Lung (tissue), 12 donors: ENCODE data around the gene TRA2A. TPM values are rescaled to one million over a fixed set of nuclear protein-coding genes. Genes with fewer than 3 reads are reported as not detected.
"Not testable (repeated sequence)": the region's sequence is repeated elsewhere in the genome, so short reads cannot be mapped to it uniquely, and the experiment has no call there.

ENCODE experiments used
- ATAC-seq: fragments of 200-7000 bp; cut with Tn5 transposase; one replicate; pipeline ENCODE4 v1.9.1; 2020; ENCODE audit warnings: moderate number of reproducible peaks; ENCODE audit not compliant: insufficient read depth, low FRiP score
- DNase-seq, 3 donors: peaks; one replicate each; pipeline ENCODE4 v3.0.0-alpha.2; 2013 to 2017
- H3K27ac ChIP-seq, 2 donors: one replicate each; pipeline ENCODE4 v1.5.1; 2013; ENCODE audit warnings: mild to moderate bottlenecking in 2 of 2, moderate library complexity in 2 of 2, control low read depth in 1 of 2, inconsistent platforms in 1 of 2, low read depth in 1 of 2, low read length in 1 of 2
- H3K27me3 ChIP-seq, 3 donors: one replicate each; pipeline ENCODE4 v1.5.1; 2013; ENCODE audit warnings: low read length in 2 of 3; ENCODE audit not compliant: control insufficient read depth in 3 of 3, insufficient read depth in 3 of 3
- H3K36me3 ChIP-seq, 4 donors: one replicate each; pipeline ENCODE4 v1.5.1; 2013; ENCODE audit warnings: low read length in 4 of 4, mild to moderate bottlenecking in 1 of 4, moderate library complexity in 1 of 4; ENCODE audit not compliant: control insufficient read depth in 4 of 4, insufficient read depth in 4 of 4
- H3K4me1 ChIP-seq, 5 donors: one replicate each; pipeline ENCODE4 v1.5.1; 2013; ENCODE audit warnings: low read length in 5 of 5, mild to moderate bottlenecking in 2 of 5, moderate library complexity in 1 of 5; ENCODE audit not compliant: control insufficient read depth in 5 of 5, insufficient read depth in 5 of 5
- H3K4me3 ChIP-seq: one replicate; pipeline ENCODE4 v1.5.1; 2013; ENCODE audit warnings: mild to moderate bottlenecking, control low read depth, moderate library complexity
- H3K9ac ChIP-seq, 2 donors: one replicate each; pipeline ENCODE4 v1.5.1; 2013; ENCODE audit warnings: low read length in 2 of 2, control low read depth in 1 of 2; ENCODE audit not compliant: insufficient read depth in 1 of 2
- H3K9me3 ChIP-seq, 4 donors: one replicate each; pipeline ENCODE4 v1.5.1; 2013; ENCODE audit warnings: low read length in 3 of 4, mild to moderate bottlenecking in 1 of 4, moderate library complexity in 1 of 4; ENCODE audit not compliant: control insufficient read depth in 4 of 4, insufficient read depth in 3 of 4
- CTCF ChIP-seq: IDR thresholded peaks from 2 replicates; pipeline ENCODE4 v1.5.1; 2012; ENCODE audit warnings: mild to moderate bottlenecking; ENCODE audit errors: control extremely low read depth, extremely low read depth
- WGBS, 2 donors: extraction: QIAGEN DNeasy Blood & Tissue Kit; methylation state at CpG; one replicate each; pipeline ENCODE4 v1.1.7; 2013; 5-methylcytosine and 5-hydroxymethylcytosine counted together
- polyA plus RNA-seq, 2 donors: library from polyadenylated mRNA; stranded (reverse); fragments of 200-250 nt; gene quantifications; one replicate each; pipeline ENCODE4 v1.2.1, GENCODE V29; 2013
- total RNA-seq, 2 donors: library from RNA; depleted of rRNA in 1 of 2; stranded (reverse); fragments of >200 nt in 1 of 2; gene quantifications; one replicate each; pipeline ENCODE4 v1.2.1, GENCODE V29; 2014 to 2021
- donor health status: control.
- donor health status: control.
- donor health status: Bipolar disorder and iron deficiency.
- donor health status: healthy.
- donor health status: DM: yes; HTN: yes; CAD: no.

The TRA2A gene
- total and polyA plus RNA-seq, 4 donors, result 46.3 to 99.0 (median 82.4) TPM

- H3K4me1 ChIP-seq, result peaks cover 0 to 33% (median 5%) of the 10 kb centered on the region in 5 donors
Observed at GRCh38 chr7:23523486-23524075, 8.2 kb downstream of the TRA2A start.

GRCh38 chr7:23520582-23520981 lies 11.2 kb downstream of the TRA2A start:
- Histone ChIP-seq H3K4me1 (peaks cover 0 to 10% (median 0%) of the 10 kb centered on the region in 5 donors), H3K4me3 (no peak overlapping the region), H3K27ac (no peak overlapping the region), H3K9ac (no peak overlapping the region), H3K9me3 (no peaks in the 10 kb centered on the region), H3K27me3 (no peaks in the 10 kb centered on the region), H3K36me3 (peaks cover 26 to 36% (median 30%) of the 10 kb centered on the region in 4 donors)
- 95 to 96% methylated on average over 7 of the region's 7 CpGs for WGBS, 2 donors
- no peak for ATAC-seq
- DNase-seq, result no peak
- TF ChIP-seq CTCF, result no peak

More at GRCh38 chr7:23523486-23524075, 8.2 kb downstream of the TRA2A start:
- DNase-seq (no peak), ATAC-seq (no peak)
- H3K9me3 ChIP-seq, result no peaks in the 10 kb centered on the region
- no peak overlapping the region for H3K27ac ChIP-seq
- H3K4me3 ChIP-seq, result no peak overlapping the region
- peaks cover 15 to 20% (median 17%) of the 10 kb centered on the region in 4 donors for H3K36me3 ChIP-seq
- H3K9ac ChIP-seq, result no peak overlapping the region
- WGBS, 2 donors, result 62 to 73% methylated on average over 2 of the region's 2 CpGs
- no peaks in the 10 kb centered on the region for H3K27me3 ChIP-seq
- no peak for TF ChIP-seq CTCF

- no peak overlapping the region for H3K27ac ChIP-seq
- H3K9me3 ChIP-seq, result no peaks in the 10 kb centered on the region
- ATAC-seq (no peak), DNase-seq (no peak)
- H3K4me3 ChIP-seq, result no peak overlapping the region
- 94 to 96% methylated on average over 2 of the region's 2 CpGs for WGBS, 2 donors
- no peak for TF ChIP-seq CTCF
- H3K4me1 ChIP-seq, result no peaks in the 10 kb centered on the region
- H3K9ac ChIP-seq, result no peak overlapping the region
- H3K27me3 ChIP-seq, result no peaks in the 10 kb centered on the region
- H3K36me3 ChIP-seq, result peaks cover 34 to 49% (median 45%) of the 10 kb centered on the region in 4 donors
Observed at GRCh38 chr7:23514755-23515154, 17.0 kb downstream of the TRA2A start.

GRCh38 chr7:23513746-23514145 lies 18.0 kb downstream of the TRA2A start:
- not testable (repeated sequence) for H3K27me3 ChIP-seq, H3K4me1 ChIP-seq, ATAC-seq, H3K27ac ChIP-seq, H3K4me3 ChIP-seq, DNase-seq, H3K9me3 ChIP-seq, H3K9ac ChIP-seq
- 79 to 83% methylated on average over 6 of the region's 6 CpGs for WGBS, 2 donors
- peaks cover 41 to 47% (median 44%) of the 10 kb centered on the region in 4 donors for H3K36me3 ChIP-seq
